GM19351 (cell line): ENCODE results near the gene PTPN21.
A peak's percentile ranks its signal among the peaks of the same experiment; 100 is the strongest.

Source experiments
- ATAC-seq: cut with Tn5 transposase; IDR thresholded peaks from one replicate; pipeline ENCODE4 v1.9.1; 2021; ENCODE audit warnings: mild to moderate bottlenecking, moderate library complexity; ENCODE audit not compliant: unreplicated experiment

The PTPN21 gene

GRCh38 chr14:88554457-88555286 lies at the start of gene PTPN21:
TSS of gene PTPN21 (minus strand) at chr14:88555007. CDS start at chr14:88550417, 4,590 bp downstream.
- peak; percentile 41 for ATAC-seq

GRCh38 chr14:88604212-88604611 lies 49.4 kb upstream of the PTPN21 start:
- no peak for ATAC-seq

GRCh38 chr14:88599761-88600439 lies 45.1 kb upstream of the PTPN21 start:
- ATAC-seq, result peak; percentile 91

GRCh38 chr14:88599326-88599725 lies 44.5 kb upstream of the PTPN21 start:
- ATAC-seq, result peak; percentile 39

GRCh38 chr14:88598097-88598675 lies 43.4 kb upstream of the PTPN21 start:
- no peak for ATAC-seq

- ATAC-seq, result no peak
Observed at GRCh38 chr14:88597601-88598000, 42.8 kb upstream of the PTPN21 start.

- ATAC-seq, result no peak
Observed at GRCh38 chr14:88597038-88597437, 42.2 kb upstream of the PTPN21 start.

- no peak for ATAC-seq
Observed at GRCh38 chr14:88592031-88592430, 37.2 kb upstream of the PTPN21 start.

- ATAC-seq, result no peak
Observed at GRCh38 chr14:88590173-88590572, 35.4 kb upstream of the PTPN21 start.

- no peak for ATAC-seq
Observed at GRCh38 chr14:88588081-88588480, 33.3 kb upstream of the PTPN21 start.

GRCh38 chr14:88584451-88584850 lies 29.6 kb upstream of the PTPN21 start:
- ATAC-seq, result no peak

GRCh38 chr14:88576222-88576621 lies 21.4 kb upstream of the PTPN21 start:
- ATAC-seq, result no peak

GRCh38 chr14:88572117-88572516 lies 17.3 kb upstream of the PTPN21 start:
- no peak for ATAC-seq

GRCh38 chr14:88568196-88568595 lies 13.4 kb upstream of the PTPN21 start:
- no peak for ATAC-seq

GRCh38 chr14:88565427-88565826 lies 10.6 kb upstream of the PTPN21 start:
- no peak for ATAC-seq

GRCh38 chr14:88563845-88564244 lies 9.0 kb upstream of the PTPN21 start:
- ATAC-seq, result no peak

GRCh38 chr14:88562831-88563686 lies 8.3 kb upstream of the PTPN21 start, which contains the start of gene ZC3H14:
TSS of gene ZC3H14 (plus strand) at chr14:88563037. CDS start at chr14:88563134, 97 bp downstream.
- ATAC-seq, result peak; percentile 93

GRCh38 chr14:88562532-88562830 lies 7.7 kb upstream of the PTPN21 start:
- ATAC-seq, result no peak

- no peak for ATAC-seq
Observed at GRCh38 chr14:88559852-88560251, 5.0 kb upstream of the PTPN21 start.

GRCh38 chr14:88556581-88556980 lies 1.8 kb upstream of the PTPN21 start:
- ATAC-seq, result no peak

GRCh38 chr14:88553886-88554456 lies 836 bp downstream of the PTPN21 start:
- ATAC-seq, result no peak
